Activated T-helper 2 cell treated with anti-CD3 and anti-CD28 coated beads, Interferon-gamma antibody, Interleukin-2, Interleukin-4, amounts not matched to agents 10 μg/mL and 5 μg/mL and 100 μg/mL, durations not matched to agents 14 hours and 24 hours and 36 hours (primary cell): ENCODE data around the gene HLA-DQA2. TPM values are rescaled to one million over a fixed set of nuclear protein-coding genes. Genes with fewer than 3 reads are reported as not detected.

ENCODE experiments used
- DNase-seq: peaks from one replicate; pipeline ENCODE4 v3.0.0; 2021; ENCODE audit warnings: low spot score
- H3K27ac Mint-ChIP-seq: one replicate; pipeline ENCODE4 v1.8.0; 2021; ENCODE audit warnings: mixed read lengths
- H3K27me3 Mint-ChIP-seq: one replicate; pipeline ENCODE4 v1.8.0; 2021; ENCODE audit warnings: low read depth, mixed read lengths
- H3K36me3 Mint-ChIP-seq: one replicate; pipeline ENCODE4 v1.8.0; 2021; ENCODE audit warnings: low read depth, mixed read lengths
- H3K4me1 Mint-ChIP-seq: one replicate; pipeline ENCODE4 v1.8.0; 2021; ENCODE audit warnings: low read depth, mixed read lengths
- H3K4me3 Mint-ChIP-seq: one replicate; pipeline ENCODE4 v1.8.0; 2021; ENCODE audit warnings: low read depth, mild to moderate bottlenecking, moderate library complexity, mixed read lengths
- H3K9me3 Mint-ChIP-seq: one replicate; pipeline ENCODE4 v1.8.0; 2021; ENCODE audit warnings: mixed read lengths
- intact Hi-C: fragments of 100-400 bp; cut with micrococcal nuclease; formaldehyde crosslinking; loops from one replicate; pipeline ENCODE4 v1.15.1; 2023
- total RNA-seq: library from RNA; stranded (reverse); gene quantifications from 2 replicates; pipeline ENCODE4 v1.2.3, GENCODE V29; 2022

The HLA-DQA2 gene
- total RNA-seq, 1 donor from 2014 or later: 1.0 TPM

GRCh38 chr6:32790306-32790705 lies 49.1 kb downstream of the HLA-DQA2 start:
- H3K27me3 Mint-ChIP-seq: peaks cover 60% of the 10 kb centered on the region
- H3K4me1 Mint-ChIP-seq: peaks cover 13% of the 10 kb centered on the region
- H3K27ac Mint-ChIP-seq: no peak overlapping the region
- intact Hi-C loops: loop anchor here (10.0 kb wide), 1 partner anchor 536 kb away; no protein-coding TSS in a partner anchor
- H3K36me3 Mint-ChIP-seq: no peaks in the 10 kb centered on the region
- no peaks in the 10 kb centered on the region for H3K9me3 Mint-ChIP-seq
- H3K4me3 Mint-ChIP-seq: no peak overlapping the region
- DNase-seq: no peak

DNA sequence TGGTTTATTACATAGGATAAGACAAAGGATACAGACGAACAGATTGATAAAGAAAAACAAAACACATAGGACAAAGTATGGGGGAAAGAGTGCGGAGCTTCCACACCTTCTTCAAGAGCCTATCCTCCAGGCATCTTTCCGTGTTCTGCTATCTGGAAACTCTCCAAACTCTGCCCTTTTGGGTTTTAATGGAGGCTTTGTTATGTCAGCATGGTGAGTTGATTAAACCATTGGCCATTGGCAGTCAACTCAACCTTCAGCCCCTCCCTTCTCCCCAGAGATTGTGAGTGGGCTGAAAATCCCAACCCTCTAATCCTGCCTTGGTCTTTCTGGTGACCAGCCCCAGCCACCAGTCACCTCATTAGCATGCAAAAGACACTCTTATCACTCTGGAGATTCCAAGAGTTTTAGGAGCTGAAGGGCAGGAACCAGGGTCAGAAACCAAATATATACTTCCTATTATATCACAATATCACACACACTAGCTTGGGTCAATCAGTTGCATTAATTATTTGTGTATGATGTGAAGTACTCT lies 51.8 kb downstream of the HLA-DQA2 start:
- DNase-seq: no peak
- intact Hi-C loops: loop anchor here (10.0 kb wide), 1 partner anchor 538 kb away; no protein-coding TSS in a partner anchor
- Mint-ChIP-seq H3K4me3 (no peak overlapping the region), H3K27me3 (peaks cover 50% of the 10 kb centered on the region), H3K9me3 (no peaks in the 10 kb centered on the region), H3K36me3 (no peaks in the 10 kb centered on the region), H3K4me1 (peaks cover 17% of the 10 kb centered on the region), H3K27ac (no peak overlapping the region)

- H3K4me1 Mint-ChIP-seq: peaks cover 17% of the 10 kb centered on the region
- H3K36me3 Mint-ChIP-seq: no peaks in the 10 kb centered on the region
- no peak overlapping the region for H3K27ac Mint-ChIP-seq
- peaks cover 8% of the 10 kb centered on the region for H3K9me3 Mint-ChIP-seq
- H3K4me3 Mint-ChIP-seq: no peak overlapping the region
- no peak for DNase-seq
- H3K27me3 Mint-ChIP-seq: peaks cover 51% of the 10 kb centered on the region
- intact Hi-C loops: loop anchor here (10.0 kb wide), 1 partner anchor 540 kb away; no protein-coding TSS in a partner anchor
Observed at GRCh38 chr6:32794510-32794909, 53.3 kb downstream of the HLA-DQA2 start.

Other genes starting within 250 kb of the HLA-DQA2 start
- 10.6 and 12.6 TPM in 2 replicates for gene HLA-DRB5, start 211.1 kb upstream of the HLA-DQA2 start, total RNA-seq
- gene HLA-DRB1, start 151.5 kb upstream of the HLA-DQA2 start, total RNA-seq: 22.9 and 27.2 TPM in 2 replicates
- 5.0 and 6.3 TPM in 2 replicates for gene HLA-DQA1, start 104.0 kb upstream of the HLA-DQA2 start, total RNA-seq
- gene HLA-DQB1, start 74.7 kb upstream of the HLA-DQA2 start, total RNA-seq: 1.6 and 2.7 TPM in 2 replicates
- 0.25 and 0.30 TPM in 2 replicates for gene HLA-DQB2, start 22.1 kb downstream of the HLA-DQA2 start, total RNA-seq
- gene HLA-DOB, start 75.6 kb downstream of the HLA-DQA2 start, total RNA-seq: 3.1 and 3.6 TPM in 2 replicates
- gene TAP2, start 97.3 kb downstream of the HLA-DQA2 start, total RNA-seq: 142 and 162 TPM in 2 replicates
- gene PSMB8, start 102.7 kb downstream of the HLA-DQA2 start, total RNA-seq: 352 and 368 TPM in 2 replicates
- gene TAP1, start 112.3 kb downstream of the HLA-DQA2 start, total RNA-seq: 276 and 278 TPM in 2 replicates
- gene PSMB9, start 112.8 kb downstream of the HLA-DQA2 start, total RNA-seq: 262 and 265 TPM in 2 replicates
- 1.3 and 1.4 TPM in 2 replicates for gene HLA-DMB, start 199.6 kb downstream of the HLA-DQA2 start, total RNA-seq
- 15.9 and 19.0 TPM in 2 replicates for gene HLA-DMA, start 211.7 kb downstream of the HLA-DQA2 start, total RNA-seq
- 295 and 306 TPM in 2 replicates for gene BRD2, start 227.2 kb downstream of the HLA-DQA2 start, total RNA-seq